HUES6 (cell line): ENCODE measurements around the gene SUSD2.
A peak's percentile ranks its signal among the peaks of the same experiment; 100 is the strongest.
"Not testable (repeated sequence)": the region's sequence is repeated elsewhere in the genome, so short reads cannot be mapped to it uniquely, and the experiment has no call there.

Source experiments
- H3K27ac ChIP-seq: 2 replicates; pipeline ENCODE4 v1.7.0; 2013; ENCODE audit warnings: low read depth, mild to moderate bottlenecking, low read length, inconsistent platforms
- H3K27me3 ChIP-seq: 2 replicates; pipeline ENCODE4 v1.6.1; 2013; ENCODE audit warnings: low read length; ENCODE audit not compliant: control insufficient read depth, insufficient read depth
- H3K36me3 ChIP-seq: 2 replicates; pipeline ENCODE4 v1.6.1; 2013; ENCODE audit warnings: low read length; ENCODE audit not compliant: control insufficient read depth, insufficient read depth
- H3K4me1 ChIP-seq: 2 replicates; pipeline ENCODE4 v1.6.1; 2013; ENCODE audit warnings: low read length; ENCODE audit not compliant: control insufficient read depth, insufficient read depth
- H3K4me3 ChIP-seq: 2 replicates; pipeline ENCODE4 v1.5.1; 2013; ENCODE audit warnings: low read depth, low read length
- H3K9ac ChIP-seq: one replicate; pipeline ENCODE4 v1.6.1; 2013; ENCODE audit warnings: mild to moderate bottlenecking, low read length
- H3K9me3 ChIP-seq: 2 replicates; pipeline ENCODE4 v1.6.1; 2013; ENCODE audit warnings: low read depth, low read length; ENCODE audit not compliant: control insufficient read depth, insufficient read depth

The SUSD2 gene

DNA sequence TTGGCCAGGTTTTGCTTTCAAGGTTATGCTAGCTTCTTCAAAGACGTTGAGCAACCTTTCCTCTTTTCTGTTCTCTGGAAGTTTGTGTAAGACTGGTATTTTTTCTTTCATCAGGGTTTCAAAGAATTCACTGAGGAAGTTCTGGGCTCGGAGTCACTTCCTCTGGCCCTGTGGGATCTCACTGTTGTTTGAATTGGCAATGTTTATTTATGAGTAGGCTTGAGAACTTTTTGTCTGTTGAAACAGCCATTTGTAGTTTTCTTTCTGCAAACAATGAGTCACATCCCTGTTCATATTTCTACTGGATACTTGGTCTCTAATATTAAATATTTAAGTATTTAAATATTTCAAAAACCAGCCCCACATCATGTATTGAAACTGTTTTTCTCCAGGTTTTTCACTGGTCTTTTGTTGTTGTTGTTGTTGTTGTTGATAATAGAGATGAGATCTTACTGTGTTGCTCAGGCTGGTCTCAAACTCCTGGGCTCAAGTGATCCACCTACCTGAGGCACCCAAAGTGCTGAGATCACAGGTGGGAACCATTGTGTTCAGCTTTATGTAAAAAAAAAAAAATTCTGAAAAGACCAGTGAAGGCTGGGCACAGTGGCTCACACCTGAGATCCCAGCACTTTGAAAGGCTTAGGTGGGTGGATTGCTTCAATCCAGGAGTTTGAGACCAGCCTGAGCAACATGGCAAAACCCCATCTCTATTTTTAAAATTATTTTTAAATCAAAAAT is 26.9 kb downstream of the SUSD2 start:
- Histone ChIP-seq H3K4me1 (peaks cover 20% of the 10 kb centered on the region), H3K27me3 (no peaks in the 10 kb centered on the region), H3K36me3 (no peaks in the 10 kb centered on the region), H3K9me3 (peaks cover 11% of the 10 kb centered on the region), H3K27ac (peak overlapping the region; percentile 62), H3K4me3 (no peak overlapping the region), H3K9ac (peak overlapping the region; percentile 40)

DNA sequence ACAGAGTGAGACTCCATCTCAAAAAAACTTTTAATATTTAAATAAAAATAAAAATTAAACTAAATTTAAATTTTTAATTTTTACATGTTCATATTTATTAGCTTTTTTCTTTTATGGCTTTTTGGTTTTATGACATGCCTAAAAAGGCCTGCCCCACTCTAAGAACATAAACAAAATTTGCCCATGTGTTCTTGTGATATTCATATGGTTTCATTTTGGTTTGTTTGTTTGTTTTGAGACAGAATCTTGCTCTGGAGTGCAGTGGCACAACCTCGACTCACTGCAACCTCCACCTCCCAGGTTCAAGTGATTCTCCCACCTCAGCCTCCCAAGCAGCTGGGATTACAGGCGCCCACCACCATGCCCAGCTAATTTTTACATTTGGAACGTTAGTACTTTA is 27.7 kb downstream of the SUSD2 start:
- Histone ChIP-seq H3K9me3 (peaks cover 8% of the 10 kb centered on the region), H3K27ac (no peak overlapping the region), H3K9ac (no peak overlapping the region), H3K27me3 (no peaks in the 10 kb centered on the region), H3K4me3 (no peak overlapping the region), H3K36me3 (no peaks in the 10 kb centered on the region), H3K4me1 (peaks cover 20% of the 10 kb centered on the region)

DNA sequence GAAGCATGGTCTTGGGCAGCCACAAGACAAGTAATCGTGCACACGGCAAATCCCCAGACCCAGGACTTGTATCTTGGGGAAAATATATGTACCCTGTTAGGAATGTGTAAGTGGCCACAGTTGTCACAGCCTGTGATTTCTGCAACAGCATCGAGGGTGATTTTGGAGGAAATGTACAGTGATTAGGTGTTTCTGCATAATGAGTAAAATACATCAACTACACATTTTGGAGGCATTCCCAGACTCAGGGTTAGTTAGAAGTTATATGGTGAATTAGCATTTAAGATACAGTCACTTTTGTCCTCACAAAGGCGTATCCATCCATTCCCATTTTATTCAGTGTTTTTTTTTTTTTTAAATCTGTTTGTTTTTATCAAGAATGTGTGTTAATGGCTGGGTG is 28.4 kb downstream of the SUSD2 start:
- Histone ChIP-seq H3K4me1 (peaks cover 20% of the 10 kb centered on the region), H3K9me3 (peaks cover 4% of the 10 kb centered on the region), H3K27ac (no peak overlapping the region), H3K27me3 (no peaks in the 10 kb centered on the region), H3K36me3 (no peaks in the 10 kb centered on the region), H3K4me3 (no peak overlapping the region), H3K9ac (no peak overlapping the region)

DNA sequence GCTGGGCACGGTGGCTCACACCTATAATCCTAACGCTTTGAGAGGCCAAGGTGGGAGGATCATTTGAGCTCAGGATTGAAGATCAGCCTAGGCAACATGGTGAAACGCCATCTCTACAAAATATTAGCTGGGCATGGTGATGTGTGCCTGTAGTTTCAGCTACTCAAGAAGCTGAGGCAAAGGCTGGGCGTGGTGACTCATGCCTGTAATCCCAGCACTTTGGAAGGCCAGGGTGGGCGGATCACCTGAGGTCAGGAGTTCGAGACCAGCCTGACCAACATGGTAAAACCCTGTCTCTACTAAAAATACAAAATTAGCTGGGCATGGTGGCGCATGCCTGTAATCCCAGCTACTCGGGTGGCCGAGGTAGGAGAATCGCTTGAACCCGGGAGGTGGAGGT is 29.1 kb downstream of the SUSD2 start:
- peaks cover 22% of the 10 kb centered on the region for H3K4me1 ChIP-seq
- H3K9me3 ChIP-seq, H3K27ac ChIP-seq, H3K9ac ChIP-seq, H3K36me3 ChIP-seq, H3K27me3 ChIP-seq, H3K4me3 ChIP-seq: not testable (repeated sequence)

DNA sequence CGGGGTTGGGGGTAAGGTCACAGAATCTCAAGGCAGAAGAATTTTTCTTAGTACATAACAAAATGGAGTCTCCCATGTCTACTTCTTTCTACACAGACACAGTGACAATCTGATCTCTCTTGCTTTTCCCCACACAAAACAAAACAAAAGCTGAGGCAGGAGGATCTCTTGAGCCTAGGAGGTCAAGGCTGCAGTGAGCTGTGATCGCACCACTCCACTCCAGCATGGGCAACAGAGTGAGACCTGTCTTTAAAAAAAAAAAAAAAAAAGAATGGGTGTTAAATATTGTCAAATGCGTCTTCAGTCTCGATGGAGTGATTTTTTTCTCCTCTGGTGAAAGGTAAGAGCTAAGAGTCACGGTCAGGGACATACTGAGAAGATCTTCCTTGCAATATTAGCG is 30.4 kb downstream of the SUSD2 start:
- not testable (repeated sequence) for H3K9ac ChIP-seq, H3K36me3 ChIP-seq, H3K4me3 ChIP-seq, H3K27ac ChIP-seq, H3K27me3 ChIP-seq, H3K9me3 ChIP-seq
- peaks cover 18% of the 10 kb centered on the region for H3K4me1 ChIP-seq

DNA sequence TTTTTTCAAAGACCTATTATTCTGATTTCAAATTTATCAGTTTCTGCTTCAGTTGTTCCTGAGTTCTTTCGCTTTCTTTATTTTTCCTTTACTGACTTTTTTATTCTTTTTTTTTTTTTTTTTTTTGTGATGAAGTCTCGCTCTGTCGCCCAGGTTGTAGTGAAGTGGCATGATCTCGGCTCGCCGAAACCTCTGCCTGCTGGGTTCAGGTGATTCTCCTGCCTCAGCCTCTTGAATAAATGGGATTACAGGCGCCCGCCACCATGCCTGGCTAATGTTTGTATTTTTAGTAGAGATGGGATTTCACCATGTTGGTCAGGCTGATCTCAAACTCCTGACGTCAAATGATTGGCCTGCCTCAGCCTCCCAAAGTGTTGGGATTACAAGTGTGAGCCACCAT is 31.8 kb downstream of the SUSD2 start:
- H3K27ac ChIP-seq, H3K9ac ChIP-seq, H3K27me3 ChIP-seq, H3K36me3 ChIP-seq, H3K4me1 ChIP-seq, H3K9me3 ChIP-seq, H3K4me3 ChIP-seq: not testable (repeated sequence)

DNA sequence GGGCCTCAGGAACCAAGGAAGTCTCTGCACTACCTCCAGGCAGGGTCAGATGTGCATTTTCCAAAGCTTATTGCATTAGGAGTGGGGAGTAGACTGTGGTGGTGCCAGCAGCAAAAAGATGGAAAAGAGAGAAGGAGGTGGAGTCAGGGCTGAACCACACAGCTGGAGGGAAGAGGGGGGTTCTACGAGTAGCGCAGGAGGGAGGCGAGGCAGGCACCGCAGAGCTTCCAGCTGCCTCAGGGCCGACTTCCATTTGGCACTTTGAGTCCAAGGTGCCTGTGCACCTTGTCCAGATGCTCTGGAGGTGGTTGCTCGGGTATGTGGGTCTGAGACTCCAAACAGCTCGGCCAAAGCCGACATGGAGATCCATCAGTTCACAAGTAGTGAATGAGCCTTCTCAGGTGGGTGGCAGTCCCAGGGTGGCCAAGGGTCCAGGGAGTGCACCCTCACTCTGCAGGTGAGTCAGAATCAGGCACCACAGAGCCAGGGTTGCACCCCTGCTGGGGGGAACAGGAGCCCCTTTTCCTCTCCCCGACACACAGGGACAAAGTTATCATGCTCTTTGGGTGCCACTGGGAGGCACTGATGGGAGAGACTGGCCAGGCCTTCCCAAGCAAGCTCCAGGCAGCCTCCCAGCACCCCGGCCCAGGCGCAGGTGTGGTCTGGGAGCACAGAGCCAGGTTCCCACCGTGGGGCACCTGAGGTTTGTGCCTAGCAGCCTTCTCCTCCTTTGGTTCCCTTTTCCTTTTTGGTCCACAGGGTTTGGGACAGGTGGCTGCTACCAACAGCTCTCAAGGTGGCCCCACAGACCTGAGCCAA is 33.4 kb downstream of the SUSD2 start:
- Histone ChIP-seq H3K27me3 (no peaks in the 10 kb centered on the region), H3K9me3 (no peaks in the 10 kb centered on the region), H3K4me1 (peaks cover 2% of the 10 kb centered on the region; the same call in 1 of the 2 replicates), H3K4me3 (no peak overlapping the region), H3K36me3 (no peaks in the 10 kb centered on the region), H3K9ac (no peak overlapping the region), H3K27ac (no peak overlapping the region)

DNA sequence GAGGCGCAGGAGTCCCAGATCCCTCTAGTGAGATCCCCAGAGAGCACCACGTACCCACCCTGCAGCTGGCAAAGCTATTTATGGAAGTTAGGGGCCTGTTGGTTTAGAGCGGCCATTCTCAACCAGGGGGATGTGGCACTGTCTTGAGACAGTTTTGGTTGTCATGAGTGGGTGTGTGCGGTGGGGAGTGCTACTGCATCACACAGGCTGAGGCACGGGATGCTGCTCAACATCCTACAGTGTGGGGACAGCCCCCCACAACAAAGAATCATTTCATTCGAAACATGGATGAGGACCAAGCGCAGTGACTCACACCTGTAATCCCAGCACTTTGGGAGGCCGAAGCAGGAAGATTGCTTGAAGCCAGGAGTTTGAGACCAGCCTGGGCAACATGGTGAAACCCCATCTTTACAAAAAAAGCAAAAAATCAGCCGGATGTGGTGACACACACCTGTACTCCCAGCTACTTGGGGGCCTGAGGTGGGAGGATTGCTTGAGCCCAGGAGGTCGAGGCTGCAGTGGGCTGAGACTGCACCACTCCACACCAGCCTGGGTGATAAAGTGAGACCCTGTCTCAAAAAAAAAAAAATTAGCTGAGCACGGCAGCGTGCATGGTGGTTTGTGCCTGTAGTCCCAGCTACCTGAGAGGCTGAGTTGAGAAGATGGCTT is 35.4 kb downstream of the SUSD2 start:
- no peaks in the 10 kb centered on the region for H3K36me3 ChIP-seq
- no peaks in the 10 kb centered on the region for H3K27me3 ChIP-seq
- H3K9me3 ChIP-seq = no peaks in the 10 kb centered on the region
- H3K4me3 ChIP-seq = no peak overlapping the region
- no peak overlapping the region for H3K9ac ChIP-seq
- H3K27ac ChIP-seq = no peak overlapping the region
- peaks cover 2% of the 10 kb centered on the region; the same call in 1 of the 2 replicates for H3K4me1 ChIP-seq

DNA sequence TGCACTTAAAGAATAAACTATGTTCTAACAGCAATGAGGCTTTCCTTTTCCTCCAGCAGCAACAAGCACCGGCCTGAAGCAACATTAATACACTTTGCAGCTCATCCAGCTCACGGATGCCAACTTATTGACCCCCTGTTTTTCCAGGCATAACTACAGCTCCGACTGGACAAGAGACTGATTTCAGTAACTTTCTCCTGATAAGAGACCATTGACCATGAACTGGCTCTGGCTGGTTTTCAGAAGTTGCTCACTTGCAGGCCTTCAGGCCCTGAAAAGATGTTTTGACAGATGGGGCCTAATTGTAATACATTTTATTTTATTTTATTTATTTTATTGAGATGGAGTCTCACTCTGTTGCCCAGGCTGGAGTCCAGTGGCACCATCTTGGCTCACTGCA is 36.1 kb downstream of the SUSD2 start:
- H3K4me3 ChIP-seq = no peak overlapping the region
- no peak overlapping the region for H3K27ac ChIP-seq
- H3K9me3 ChIP-seq = no peaks in the 10 kb centered on the region
- no peak overlapping the region for H3K9ac ChIP-seq
- H3K36me3 ChIP-seq = no peaks in the 10 kb centered on the region
- no peaks in the 10 kb centered on the region for H3K27me3 ChIP-seq
- H3K4me1 ChIP-seq = peaks cover 2% of the 10 kb centered on the region; the same call in 1 of the 2 replicates

DNA sequence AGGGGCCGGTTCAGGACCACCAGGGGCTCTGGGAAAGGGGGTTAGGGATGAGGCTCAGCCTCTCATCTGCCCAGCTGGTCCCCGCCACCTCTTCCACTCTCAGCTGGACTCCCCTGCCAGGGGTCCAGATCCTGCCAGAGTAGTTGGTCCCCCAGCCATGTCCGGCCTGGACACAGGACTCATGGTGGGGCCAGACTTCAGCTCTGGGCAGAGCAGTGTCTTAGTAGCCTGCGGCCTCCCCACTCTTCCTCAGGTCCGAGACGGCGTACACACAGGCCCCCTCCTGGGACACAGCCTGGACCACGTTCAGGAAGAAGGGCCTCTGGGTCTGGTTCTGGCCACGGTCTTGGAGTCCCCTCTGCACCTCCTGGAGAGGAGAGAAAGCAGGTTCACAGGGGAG is 38.5 kb downstream of the SUSD2 start:
- no peak overlapping the region for H3K9ac ChIP-seq
- peaks cover 3% of the 10 kb centered on the region; the same call in 1 of the 2 replicates for H3K9me3 ChIP-seq
- H3K4me3 ChIP-seq = no peak overlapping the region
- 0 out of 2 replicates have a peak, but pooled peaks cover 1% of the 10 kb centered on the region for H3K4me1 ChIP-seq
- H3K27me3 ChIP-seq = no peaks in the 10 kb centered on the region
- no peaks in the 10 kb centered on the region for H3K36me3 ChIP-seq
- no peak overlapping the region for H3K27ac ChIP-seq

DNA sequence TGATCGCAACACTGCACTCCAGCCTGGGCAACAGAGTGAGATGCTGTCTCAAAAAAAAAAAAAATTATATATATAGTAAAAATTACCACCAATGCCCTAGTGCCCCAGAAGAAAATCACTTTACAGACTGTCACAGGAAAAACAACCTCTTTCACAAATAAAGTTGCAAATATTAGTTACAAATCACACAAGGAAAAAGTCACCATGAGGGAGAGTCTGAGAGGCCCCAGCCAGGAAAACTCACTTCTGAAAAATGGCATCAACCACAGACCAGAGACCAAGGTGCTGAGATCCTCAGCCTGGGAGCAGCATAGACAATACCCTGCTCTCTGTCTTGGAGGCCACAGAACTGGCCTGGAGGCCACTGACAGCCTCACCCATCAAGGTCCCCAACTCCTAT is 43.2 kb downstream of the SUSD2 start:
- H3K36me3 ChIP-seq = no peaks in the 10 kb centered on the region
- H3K9me3 ChIP-seq = peaks cover 5% of the 10 kb centered on the region; the same call in 1 of the 2 replicates
- H3K9ac ChIP-seq = no peak overlapping the region
- no peaks in the 10 kb centered on the region for H3K4me1 ChIP-seq
- H3K27me3 ChIP-seq = no peaks in the 10 kb centered on the region
- no peak overlapping the region for H3K27ac ChIP-seq
- H3K4me3 ChIP-seq = no peak overlapping the region
